ENCODE data around the gene ATP2C2.

DNA sequence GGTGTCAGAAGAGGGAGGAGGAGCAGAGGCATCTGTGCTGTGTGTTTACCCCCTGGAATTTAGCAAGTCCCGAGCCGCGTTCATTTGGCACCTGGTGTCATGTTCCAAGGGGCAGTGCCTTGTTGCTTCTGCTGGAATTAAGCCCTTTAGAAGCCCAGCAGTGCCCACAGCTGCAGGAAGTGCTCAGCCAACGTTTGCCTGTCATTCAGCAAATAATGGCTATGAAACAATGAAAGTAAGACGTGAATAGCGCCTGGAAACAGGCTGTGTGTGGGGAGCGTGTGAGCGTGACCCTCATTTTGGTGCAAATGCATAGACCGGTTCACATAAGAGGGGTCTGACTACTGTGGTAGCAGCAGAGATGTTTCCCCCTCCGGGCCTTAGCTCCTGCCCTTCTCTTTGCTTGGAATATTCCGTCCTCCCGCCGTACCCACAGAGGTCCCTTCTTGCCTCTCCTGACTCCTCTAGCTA is 5.8 kb upstream of the ATP2C2 start:
- TF ChIP-seq, protein P1, sequence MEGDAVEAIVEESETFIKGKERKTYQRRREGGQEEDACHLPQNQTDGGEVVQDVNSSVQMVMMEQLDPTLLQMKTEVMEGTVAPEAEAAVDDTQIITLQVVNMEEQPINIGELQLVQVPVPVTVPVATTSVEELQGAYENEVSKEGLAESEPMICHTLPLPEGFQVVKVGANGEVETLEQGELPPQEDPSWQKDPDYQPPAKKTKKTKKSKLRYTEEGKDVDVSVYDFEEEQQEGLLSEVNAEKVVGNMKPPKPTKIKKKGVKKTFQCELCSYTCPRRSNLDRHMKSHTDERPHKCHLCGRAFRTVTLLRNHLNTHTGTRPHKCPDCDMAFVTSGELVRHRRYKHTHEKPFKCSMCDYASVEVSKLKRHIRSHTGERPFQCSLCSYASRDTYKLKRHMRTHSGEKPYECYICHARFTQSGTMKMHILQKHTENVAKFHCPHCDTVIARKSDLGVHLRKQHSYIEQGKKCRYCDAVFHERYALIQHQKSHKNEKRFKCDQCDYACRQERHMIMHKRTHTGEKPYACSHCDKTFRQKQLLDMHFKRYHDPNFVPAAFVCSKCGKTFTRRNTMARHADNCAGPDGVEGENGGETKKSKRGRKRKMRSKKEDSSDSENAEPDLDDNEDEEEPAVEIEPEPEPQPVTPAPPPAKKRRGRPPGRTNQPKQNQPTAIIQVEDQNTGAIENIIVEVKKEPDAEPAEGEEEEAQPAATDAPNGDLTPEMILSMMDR (IDR thresholded peaks at IDR 0.05): no peak
- TF ChIP-seq POLR2A (IDR thresholded peaks at IDR 0.05): no peak
